NCI-H345 treated with DMSO at 0.1 percent for 48 hours (cell line): ENCODE data around the gene MCL1.

ENCODE experiments used
- DNase-seq: peaks from one replicate; lab custom pipeline; 2025; ENCODE audit not compliant: unreplicated experiment; lab: John Stamatoyannopoulos, UW

The MCL1 gene

DNA sequence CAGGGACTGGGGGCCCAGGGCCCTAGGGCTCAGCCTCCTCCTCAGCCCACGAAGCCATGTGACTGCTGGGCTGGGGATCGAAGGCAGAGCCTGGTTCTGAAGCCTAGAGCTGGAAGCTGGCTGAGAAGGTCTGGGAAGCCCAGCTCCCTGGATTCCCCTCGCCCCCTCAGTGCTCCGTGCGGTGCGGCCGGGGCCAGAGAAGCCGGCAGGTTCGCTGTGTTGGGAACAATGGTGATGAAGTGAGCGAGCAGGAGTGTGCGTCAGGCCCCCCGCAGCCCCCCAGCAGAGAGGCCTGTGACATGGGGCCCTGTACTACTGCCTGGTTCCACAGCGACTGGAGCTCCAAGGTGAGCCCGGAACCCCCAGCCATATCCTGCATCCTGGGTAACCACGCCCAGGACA is 21.1 kb downstream of the MCL1 start:
- DNase-seq, result no peak

DNA sequence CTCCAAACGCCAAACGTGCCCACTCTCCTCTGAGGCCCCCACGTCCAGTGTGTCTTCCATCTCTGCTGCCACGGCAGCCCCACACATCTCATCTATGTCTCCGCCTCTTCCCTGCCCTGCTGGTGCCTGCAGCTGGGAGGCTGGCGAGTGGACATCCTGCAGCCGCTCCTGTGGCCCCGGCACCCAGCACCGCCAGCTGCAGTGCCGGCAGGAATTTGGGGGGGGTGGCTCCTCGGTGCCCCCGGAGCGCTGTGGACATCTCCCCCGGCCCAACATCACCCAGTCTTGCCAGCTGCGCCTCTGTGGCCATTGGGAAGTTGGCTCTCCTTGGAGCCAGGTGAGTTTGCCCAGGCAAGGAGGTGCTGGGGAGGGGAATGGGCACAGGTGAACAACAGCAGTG is 21.6 kb downstream of the MCL1 start:
- no peak for DNase-seq

DNA sequence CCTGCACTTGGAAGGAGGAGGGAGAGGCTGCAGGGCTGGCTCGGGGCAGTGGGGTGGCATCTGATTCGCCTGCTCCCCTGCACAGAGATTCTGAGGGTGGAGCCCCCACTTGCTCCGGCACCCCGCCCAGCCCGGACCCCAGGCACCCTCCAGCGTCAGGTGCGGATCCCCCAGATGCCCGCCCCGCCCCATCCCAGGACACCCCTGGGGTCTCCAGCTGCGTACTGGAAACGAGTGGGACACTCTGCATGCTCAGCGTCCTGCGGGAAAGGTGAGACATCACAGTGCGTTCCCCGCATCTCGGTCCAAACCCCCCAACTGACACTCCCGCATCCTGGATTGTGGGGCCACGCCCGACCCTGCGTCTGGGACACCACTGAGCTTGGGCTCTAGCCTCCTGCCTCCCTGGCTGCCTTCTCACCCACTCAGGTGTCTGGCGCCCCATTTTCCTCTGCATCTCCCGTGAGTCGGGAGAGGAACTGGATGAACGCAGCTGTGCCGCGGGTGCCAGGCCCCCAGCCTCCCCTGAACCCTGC is 22.3 kb downstream of the MCL1 start:
- DNase-seq, result no peak

DNA sequence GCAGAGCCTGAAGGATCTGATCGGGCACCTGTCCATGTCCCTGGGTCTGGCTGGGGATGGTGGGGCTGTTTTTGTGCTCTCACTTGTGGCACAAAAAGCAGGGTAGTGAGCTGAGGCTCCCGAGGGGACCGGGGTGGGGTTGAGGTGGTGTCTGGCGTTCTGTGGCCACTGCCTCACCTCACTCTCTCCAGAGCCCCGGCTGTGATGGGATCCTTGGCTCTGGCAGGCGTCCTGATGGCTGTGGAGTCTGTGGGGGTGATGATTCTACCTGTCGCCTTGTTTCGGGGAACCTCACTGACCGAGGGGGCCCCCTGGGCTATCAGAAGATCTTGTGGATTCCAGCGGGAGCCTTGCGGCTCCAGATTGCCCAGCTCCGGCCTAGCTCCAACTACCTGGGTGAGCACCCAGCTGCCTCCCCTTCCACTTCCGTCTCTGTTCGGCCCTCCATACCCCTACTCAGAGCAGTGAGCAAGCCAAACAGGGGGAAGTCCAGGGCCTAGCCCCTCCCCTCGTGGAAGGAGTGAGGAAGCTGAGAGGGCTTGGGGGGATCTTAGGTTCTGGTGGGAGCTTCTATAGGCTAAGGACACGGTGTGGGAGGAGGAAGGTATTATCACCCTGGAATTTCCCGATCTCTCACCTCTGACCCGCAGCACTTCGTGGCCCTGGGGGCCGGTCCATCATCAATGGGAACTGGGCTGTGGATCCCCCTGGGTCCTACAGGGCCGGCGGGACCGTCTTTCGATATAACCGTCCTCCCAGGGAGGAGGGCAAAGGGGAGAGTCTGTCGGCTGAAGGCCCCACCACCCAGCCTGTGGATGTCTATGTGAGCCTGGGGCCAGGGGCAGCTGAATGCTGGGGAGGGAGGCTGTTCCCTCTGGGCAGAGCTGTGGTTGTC is 23.2 kb downstream of the MCL1 start:
- no peak for DNase-seq

DNA sequence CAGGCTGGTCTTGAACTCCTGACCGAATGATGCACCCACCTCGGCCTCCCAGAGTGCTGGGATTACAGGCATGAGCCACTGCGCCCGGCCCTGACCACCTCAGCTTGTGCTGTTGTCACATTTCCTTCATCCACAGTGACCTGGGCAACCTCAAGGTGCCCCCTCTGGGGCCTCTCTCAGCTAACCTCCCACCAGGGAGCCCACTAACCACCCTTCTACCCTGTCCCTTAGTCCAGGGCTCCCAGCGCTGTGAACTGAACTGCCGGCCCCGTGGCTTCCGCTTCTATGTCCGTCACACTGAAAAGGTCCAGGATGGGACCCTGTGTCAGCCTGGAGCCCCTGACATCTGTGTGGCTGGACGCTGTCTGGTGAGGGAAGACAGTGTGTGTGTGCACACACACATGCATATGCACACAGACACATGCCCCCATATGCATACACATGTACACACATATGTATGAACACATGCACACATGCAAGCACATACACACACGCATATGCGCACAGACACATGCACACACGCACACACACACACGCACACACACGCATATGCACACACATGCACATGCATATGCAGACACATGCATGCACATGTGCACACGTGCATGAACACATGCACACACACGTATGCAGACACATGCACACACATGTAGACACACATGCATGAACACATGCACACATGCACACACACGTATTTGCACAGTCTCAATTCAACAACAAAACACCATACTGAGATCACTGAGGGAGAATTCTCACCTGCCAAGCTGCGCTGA is 24.0 kb downstream of the MCL1 start:
- DNase-seq, result no peak

DNA sequence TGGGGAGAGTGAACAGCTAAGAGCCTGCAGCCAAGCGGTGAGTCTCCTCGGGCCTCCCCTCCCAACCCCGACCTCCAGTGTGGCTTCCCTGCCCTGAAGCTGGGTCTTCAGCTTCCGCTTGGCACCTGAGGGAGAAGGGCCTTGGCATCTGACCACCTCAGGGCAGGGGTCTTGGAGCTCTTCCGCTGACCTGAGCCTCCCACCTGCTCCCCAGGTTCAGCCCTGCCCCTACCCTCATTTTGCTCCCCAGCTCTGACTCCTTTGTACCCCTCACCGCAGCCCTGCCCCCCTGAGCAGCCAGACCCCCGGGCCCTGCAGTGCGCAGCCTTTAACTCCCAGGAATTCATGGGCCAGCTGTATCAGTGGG is 25.3 kb downstream of the MCL1 start:
- DNase-seq, result no peak

DNA sequence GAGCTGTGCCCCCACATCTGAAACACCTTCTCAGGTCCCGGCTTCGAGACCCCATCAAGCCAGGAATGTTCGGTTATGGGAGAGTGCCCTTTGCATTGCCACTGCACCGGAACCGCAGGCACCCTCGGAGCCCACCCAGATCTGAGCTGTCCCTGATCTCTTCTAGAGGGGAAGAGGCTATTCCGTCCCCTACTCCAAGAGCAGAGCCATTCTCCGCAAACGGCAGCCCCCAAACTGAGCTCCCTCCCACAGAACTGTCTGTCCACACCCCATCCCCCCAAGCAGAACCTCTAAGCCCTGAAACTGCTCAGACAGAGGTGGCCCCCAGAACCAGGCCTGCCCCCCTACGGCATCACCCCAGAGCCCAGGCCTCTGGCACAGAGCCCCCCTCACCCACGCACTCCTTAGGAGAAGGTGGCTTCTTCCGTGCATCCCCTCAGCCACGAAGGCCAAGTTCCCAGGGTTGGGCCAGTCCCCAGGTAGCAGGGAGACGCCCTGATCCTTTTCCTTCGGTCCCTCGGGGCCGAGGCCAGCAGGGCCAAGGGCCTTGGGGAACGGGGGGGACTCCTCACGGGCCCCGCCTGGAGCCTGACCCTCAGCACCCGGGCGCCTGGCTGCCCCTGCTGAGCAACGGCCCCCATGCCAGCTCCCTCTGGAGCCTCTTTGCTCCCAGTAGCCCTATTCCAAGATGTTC is 25.9 kb downstream of the MCL1 start:
- DNase-seq, result no peak

DNA sequence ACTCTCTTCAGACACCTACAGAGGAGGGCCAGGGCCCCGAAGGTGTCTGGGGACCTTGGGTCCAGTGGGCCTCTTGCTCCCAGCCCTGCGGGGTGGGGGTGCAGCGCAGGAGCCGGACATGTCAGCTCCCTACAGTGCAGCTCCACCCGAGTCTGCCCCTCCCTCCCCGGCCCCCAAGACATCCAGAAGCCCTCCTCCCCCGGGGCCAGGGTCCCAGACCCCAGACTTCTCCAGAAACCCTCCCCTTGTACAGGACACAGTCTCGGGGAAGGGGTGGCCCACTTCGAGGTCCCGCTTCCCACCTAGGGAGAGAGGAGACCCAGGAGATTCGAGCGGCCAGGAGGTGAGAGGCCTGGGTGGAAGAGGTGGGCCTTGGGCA is 26.5 kb downstream of the MCL1 start:
- no peak for DNase-seq

DNA sequence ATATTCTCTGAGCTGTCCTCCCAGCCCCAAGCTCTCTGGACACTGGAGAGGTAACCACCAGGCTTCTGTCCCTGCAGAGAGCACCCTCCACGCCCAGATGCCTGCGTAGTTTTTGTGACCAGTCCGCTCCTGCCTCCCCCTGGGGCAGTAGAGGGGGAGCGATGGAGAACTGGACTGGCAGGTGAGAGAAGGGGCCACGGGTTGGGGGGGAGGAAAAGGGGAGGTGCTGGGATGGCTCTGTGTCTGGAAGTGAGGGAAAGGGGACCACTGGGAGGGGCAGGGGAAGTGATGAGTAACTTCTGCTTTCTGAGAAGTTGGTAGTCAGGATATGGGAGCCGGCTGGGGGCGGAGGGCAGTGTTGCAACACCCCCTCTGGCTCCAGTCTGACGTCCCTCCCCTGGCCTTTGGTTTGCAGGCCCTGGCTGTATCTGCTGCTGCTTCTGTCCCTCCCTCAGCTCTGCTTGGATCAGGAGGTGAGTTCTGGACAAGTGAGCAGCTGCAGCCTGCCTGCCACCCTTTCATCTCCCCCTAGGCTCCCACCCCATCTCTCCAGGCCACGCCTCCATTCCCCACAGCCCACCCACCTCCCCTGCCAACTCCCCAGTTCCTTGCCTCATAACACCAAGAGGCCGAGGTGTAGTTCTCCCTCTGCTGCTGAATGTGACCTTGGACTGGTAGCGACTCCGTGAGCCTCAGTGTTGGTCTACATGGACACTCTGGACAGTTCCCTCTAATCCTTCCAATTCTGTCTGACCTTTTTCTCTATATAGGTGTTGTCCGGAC is 27.1 kb downstream of the MCL1 start:
- DNase-seq, result no peak

DNA sequence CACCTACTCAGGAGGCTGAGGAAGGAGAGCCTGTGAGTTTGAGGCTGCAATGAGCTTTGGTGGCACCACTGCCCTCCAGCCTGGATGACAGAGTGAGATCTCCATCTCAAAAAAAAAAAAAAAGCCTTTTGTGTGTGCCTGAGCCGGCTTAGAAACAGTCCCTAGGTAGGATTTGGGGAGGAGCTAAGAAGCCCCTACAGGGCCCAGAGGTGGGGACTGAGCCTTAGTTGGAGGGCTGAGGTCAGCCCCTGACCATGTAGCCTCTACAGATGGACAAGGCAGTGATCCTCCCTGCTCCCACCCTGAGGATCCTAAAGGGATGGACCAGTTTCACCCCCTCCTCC is 27.7 kb downstream of the MCL1 start:
- DNase-seq, result no peak

DNA sequence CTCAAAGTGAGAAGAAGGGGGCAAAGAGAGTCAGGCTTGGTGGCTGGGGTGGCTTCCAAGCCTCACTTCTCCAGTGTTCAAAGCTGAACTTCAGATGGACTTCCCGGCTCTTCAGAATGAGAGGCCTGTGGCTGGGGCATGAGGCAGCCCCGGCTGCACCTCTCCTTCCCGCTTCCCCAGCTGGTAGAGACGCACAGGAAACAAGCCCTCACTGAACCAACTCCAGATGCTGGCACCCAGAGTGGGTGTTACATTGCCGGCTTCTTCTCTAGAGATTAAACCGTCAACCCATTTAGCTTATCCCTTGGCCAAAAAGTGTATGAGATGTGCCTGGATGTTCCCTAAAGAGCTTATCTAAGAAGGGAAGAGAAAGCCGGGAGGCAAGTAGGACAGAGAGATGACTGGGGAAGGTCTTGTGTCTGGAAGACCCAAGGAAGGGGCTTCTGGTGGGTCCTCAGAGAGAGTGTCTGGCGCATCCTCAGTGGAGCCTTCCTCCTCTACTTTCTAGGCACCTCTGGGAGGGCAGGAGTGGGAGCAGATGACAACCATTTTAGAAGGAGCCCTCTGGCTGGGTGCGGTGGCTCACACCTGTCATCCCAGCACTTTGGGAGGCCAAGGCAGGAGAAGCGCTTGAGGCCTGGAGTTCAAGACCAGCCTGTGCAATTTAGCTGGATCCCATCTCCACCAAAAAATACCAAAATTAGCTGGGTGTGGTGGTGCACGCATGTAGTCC is 28.2 kb downstream of the MCL1 start:
- no peak for DNase-seq

DNA sequence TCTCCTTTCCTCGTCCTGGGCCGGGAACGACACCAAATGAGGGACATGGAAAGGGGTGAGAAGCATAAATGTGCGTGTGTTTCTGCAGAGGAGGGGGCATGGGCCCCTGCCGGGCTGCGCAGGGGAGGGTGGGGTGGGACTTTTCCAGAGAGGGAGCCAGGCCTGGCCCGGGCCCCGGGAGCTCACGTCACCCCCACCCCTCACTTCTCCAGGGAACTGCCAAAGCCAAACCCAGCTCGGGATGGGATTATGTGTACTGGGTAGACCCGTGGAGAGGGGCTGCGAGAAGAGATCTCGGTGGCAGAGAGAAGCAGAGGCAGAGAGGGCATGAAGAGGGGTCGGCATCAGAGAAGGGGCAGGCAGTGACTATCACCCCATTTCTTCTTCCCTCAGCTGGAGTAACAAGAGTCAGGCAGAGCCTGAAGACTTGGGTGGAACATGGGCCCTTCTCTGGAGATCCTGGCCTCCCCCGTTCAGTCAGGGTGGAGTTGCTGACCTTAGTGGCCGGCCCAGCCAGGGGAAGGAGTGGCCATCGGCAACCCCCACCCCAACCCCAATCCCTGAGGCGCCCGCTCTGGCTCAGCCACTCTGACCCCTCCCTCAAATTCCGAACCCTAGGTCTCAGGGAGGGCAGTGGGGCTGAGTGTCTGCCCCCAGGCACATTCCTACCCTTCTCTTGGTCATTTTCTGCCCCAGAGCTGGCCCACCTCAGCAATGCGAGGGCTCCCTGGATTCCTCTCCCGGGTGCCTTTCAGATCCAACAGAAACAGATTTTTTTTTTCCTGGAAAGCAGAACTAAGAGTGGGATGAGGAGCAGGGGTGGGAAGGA is 29.0 kb downstream of the MCL1 start:
- no peak for DNase-seq

DNA sequence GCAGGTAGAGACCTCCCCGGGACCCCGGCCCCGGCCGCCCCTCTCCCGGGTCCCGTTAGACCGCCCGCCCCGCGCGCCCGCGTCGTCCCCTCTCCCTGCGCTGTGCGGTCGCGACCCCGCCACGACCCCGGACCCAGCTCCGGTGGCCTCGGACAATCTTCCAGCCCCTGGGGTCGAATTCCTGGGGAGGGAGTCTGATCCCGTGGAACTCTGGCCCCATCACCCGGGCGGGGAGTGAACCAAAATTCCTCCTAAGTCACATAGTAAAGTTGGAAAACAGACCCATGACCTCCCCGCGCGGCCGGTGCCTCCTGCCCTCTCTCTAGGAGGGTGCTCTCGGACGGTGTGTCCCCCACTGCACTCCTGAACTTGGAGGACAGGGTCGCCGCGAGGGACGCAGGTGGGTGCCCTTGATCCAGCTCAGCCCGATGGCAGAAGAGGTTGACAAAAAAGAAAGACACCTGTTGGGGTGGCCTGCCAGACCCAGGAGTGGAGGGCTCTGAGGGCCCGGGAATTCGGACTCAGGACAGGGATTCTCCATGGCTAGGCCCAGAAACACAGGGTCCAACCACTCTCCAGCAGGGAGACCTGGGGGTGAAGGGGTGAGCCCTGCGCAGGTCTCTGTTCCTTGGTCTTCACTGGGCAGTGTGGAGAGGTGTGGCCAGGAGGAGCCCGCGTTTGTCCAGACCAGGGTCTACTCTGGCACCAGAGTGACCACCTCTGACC is 29.8 kb downstream of the MCL1 start:
- no peak for DNase-seq

DNA sequence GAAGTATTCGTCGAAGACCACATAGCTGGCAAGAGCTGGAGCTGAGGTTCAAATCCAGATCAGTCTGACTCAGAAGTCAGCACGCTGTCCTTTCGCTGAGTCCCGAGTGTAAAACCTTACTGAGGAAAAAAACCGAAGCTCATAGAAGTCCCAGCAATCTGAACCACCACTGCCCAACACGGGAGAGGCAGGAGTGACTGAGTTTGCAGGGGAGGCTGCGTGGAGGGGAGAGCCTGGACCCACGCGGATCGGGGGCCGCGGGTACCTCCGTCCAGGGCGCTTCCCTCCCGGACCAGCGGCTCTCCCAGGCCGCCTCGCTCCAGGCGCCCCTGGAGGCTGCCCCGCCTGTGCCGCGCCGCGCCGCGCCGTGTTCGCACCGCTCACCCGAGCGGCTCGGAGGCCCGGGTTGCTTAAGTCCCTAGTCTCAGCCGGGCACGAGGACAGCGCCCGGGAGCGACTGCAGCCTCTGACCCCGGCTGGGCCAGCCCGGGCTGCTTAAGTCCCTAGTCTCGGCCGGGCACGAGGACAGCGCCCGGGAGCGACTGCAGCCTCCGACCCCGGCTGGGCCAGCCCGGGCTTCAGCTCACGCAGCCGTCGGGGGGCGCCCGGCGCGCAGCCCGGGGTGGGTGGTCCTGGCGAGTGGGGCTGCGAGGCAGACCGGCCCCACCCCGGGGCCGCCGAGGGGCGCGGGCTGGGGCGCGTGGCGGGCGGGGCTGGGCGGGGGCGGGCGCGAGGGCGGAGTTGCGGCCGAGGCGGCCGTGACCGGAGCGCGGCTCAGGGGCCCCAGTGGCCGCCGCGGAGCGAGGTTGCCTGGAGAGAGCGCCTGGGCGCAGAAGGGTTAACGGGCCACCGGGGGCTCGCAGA is 30.5 kb downstream of the MCL1 start, which contains the start of gene ADAMTSL4:
Gene ADAMTSL4 (plus strand): TSS at position 777 of the 864 bp plus-strand sequence. CDS start 2,881 bp downstream, outside the sequence.
- DNase-seq, result peak; percentile 43

DNA sequence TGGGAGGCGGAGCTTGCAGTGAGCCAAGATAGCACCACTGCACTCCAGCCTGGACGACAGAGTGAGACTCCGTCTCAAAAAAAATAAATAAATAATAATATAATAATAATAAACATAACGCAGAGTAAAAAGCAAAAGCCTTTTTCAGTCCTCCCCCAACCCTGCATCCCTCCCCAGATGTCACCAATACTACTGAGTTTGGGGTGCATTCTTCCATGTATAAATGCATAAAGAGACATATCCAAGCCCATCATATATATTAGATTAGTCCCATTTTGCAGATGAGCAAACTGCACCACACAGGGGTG is 31.1 kb downstream of the MCL1 start:
- DNase-seq, result no peak

DNA sequence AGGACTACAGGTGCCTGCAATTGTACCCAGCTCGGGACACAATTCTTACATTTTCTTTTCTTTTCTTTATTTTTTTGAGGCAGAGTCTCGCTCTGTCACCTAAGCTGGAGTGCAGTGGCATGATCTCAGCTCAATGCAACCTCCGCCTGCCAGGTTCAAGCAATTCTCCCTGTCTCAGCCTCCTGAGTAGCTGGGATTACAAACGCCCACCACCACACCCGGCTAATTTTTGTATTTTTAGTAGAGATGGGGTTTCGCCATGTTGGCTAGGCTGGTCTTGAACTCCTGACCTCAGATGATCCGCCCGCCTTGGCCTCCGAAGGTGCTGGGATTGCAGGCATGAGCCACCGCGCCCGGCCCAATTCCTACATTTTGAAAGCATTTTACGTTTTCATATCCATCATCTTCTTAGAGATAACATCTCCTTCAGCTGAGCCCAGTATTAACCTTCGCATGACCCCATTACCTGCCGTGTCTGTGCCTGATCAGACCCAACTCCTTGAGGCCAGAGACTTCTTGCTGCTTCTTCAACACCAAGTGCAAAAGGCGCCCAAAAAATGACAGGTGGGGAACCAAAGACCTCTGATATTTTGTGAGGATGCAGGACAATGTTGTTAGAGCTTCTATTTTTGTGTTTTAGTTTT is 33.0 kb downstream of the MCL1 start:
- DNase-seq, result no peak

DNA sequence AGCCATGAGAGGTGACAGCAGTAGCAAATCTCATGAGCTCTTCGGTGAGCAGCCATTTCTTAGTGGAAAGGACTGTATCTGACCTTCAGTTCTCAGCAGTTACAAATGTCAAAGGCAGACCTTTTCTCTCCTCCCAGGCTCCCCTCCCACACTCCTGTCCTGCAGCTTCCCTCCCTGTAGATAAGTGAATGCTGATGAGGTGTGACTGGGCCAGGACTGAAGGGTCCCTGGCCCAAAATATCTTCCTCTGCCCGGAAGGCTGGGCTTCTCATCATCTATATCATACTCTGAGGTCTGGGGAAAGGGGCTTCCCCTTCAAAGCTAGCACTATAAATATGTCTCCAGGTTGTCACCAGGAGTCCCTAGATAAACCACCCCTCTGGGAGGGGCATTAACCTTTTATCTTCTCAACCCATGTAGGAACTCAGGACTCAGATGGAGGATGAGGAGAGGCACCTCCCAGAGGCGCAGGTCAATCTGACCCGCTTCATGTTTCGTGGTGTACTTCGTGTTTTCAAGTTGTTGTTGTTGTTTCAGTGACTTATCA is 33.9 kb downstream of the MCL1 start:
- no peak for DNase-seq
